Stimulated activated CD8-positive, alpha-beta memory T cell treated with anti-CD3 and anti-CD28 coated beads, Interleukin-4, amount 100 ng/mL, for 48 hours (primary cell): Measurements from ENCODE around the gene CMIP.

Experiments
- DNase-seq: peaks from one replicate; pipeline ENCODE4 v3.0.0-alpha.2; 2020

CMIP gene

GRCh38 chr16:81462683-81463082 lies 18.1 kb downstream of the CMIP start:
- no peak for DNase-seq

GRCh38 chr16:81463296-81463890 lies 18.8 kb downstream of the CMIP start:
- no peak for DNase-seq

GRCh38 chr16:81464279-81464678 lies 19.7 kb downstream of the CMIP start:
- DNase-seq, result no peak

- no peak for DNase-seq
These were observed 20.9 kb downstream of the CMIP start for GRCh38 chr16:81465375-81465943.

GRCh38 chr16:81466356-81466980 lies 21.9 kb downstream of the CMIP start:
- DNase-seq, result no peak

GRCh38 chr16:81467072-81467471 lies 22.5 kb downstream of the CMIP start:
- DNase-seq, result no peak

GRCh38 chr16:81467815-81468214 lies 23.2 kb downstream of the CMIP start:
- DNase-seq, result no peak

- no peak for DNase-seq
These were observed 23.8 kb downstream of the CMIP start for GRCh38 chr16:81468269-81468902.

- DNase-seq, result no peak
These were observed 24.6 kb downstream of the CMIP start for GRCh38 chr16:81469183-81469677.

- DNase-seq, result peak; percentile 48
These were observed 25.3 kb downstream of the CMIP start for GRCh38 chr16:81469710-81470535.

GRCh38 chr16:81470796-81471636 lies 26.4 kb downstream of the CMIP start:
- no peak for DNase-seq

GRCh38 chr16:81471882-81472281 lies 27.3 kb downstream of the CMIP start:
- DNase-seq, result no peak

- DNase-seq, result no peak
These were observed 27.8 kb downstream of the CMIP start for GRCh38 chr16:81472391-81472790.

GRCh38 chr16:81473066-81473488 lies 28.5 kb downstream of the CMIP start:
- DNase-seq, result no peak

- no peak for DNase-seq
These were observed 28.9 kb downstream of the CMIP start for GRCh38 chr16:81473558-81473957.

GRCh38 chr16:81473969-81474959 lies 29.7 kb downstream of the CMIP start:
- no peak for DNase-seq

GRCh38 chr16:81477697-81478693 lies 33.4 kb downstream of the CMIP start:
- no peak for DNase-seq

GRCh38 chr16:81478876-81479511 lies 34.4 kb downstream of the CMIP start:
- no peak for DNase-seq
